ENCODE results near the gene TNFAIP3.
A peak's percentile ranks its signal among the peaks of the same experiment; 100 is the strongest.
"Not testable (repeated sequence)": the region's sequence is repeated elsewhere in the genome, so short reads cannot be mapped to it uniquely, and the experiment has no call there.

The TNFAIP3 gene

DNA sequence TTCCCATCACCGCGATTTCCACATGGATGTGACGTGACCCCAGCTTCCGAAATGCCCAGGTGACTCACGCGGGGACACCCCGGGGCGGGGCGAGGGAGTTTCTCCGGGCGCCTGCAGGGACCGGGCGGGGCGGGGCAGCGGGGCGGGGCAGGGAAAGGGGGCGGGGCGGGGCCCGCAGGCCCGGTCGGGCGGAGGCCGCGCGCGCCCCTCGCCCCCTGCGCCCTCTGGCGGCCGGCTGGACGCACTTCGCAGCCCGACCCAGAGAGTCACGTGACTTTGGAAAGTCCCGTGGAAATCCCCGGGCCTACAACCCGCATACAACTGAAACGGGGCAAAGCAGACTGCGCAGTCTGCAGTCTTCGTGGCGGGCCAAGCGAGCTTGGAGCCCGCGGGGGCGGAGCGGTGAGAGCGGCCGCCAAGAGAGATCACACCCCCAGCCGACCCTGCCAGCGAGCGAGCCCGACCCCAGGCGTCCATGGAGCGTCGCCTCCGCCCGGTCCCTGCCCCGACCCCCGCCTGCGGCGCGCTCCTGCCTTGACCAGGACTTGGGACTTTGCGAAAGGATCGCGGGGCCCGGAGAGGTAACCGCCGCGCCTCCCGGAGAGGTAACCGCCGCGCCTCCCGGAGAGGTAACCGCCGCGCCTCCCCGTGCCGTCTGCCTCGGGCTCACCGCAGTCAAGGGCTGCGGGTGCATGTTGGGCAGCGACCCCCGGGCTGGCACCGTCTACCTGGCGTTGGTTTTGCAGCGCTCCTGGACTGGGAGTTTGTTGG, at the start of gene TNFAIP3:
Gene TNFAIP3, plus strand, starts transcription at position 346 of the 771 bp plus-strand sequence. CDS start 3,969 bp downstream, outside the sequence.
- peak; percentile 58 for DNase-seq

DNA sequence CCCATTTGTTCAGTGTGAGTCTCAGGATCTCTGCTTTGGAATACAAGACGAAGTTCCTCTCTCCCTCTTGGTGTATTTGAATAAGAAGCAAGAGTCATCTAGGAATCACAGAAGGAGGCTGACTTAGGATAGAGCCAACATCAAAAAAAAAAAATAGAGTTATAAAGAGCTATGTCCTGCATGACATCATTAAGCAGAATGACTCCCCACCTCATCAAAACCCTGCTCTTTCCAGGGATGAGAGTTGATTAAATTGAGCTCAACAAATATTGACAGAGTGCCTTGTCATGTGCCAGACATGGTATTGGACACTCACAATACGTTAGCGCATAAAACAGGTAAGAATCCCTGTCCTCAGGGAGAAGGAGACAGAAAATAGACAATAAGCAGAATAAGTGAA, 48.6 kb upstream of the TNFAIP3 start:
- no peak for DNase-seq

DNA sequence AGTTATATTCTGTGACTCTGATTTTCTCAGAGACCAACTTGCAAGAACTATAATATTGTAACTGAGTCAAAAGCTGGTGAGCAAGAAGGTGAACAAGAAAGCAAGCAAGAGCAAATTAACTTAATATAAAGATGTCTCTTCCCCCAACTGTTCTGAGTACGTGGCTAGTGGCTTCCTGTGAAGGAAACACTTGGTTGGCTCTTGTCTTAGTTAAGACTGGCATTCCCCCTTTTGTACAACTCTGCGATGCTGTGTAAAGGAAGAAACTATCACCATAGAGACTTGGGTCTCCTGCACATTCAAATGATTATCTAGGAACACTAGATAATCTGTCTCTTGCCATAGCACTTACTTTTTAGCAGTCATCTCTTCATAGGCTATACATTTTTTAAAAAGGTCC, 47.3 kb upstream of the TNFAIP3 start:
- no peak for DNase-seq

- DNase-seq, result no peak
Measured at GRCh38 chr6:137820425-137820824, 46.6 kb upstream of the TNFAIP3 start.

DNA sequence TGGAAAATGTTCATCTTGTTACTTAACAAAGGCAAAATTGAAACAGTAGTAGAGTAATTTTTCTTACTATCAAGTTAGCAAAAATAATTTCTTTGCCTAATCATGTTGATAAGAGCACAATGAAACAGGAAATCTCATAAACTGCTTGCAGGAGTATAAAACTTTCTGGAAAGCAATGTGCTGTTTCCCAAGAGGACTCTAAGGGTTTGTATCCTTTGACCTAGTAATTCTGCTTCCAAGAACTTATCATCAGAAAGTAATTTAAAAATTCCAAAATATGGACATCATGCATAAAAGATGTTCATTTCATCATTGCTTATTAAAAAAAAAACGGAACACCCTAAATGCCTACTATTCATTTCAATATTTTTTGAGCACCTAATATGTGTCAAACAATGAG, 46.1 kb upstream of the TNFAIP3 start:
- DNase-seq, result no peak

DNA sequence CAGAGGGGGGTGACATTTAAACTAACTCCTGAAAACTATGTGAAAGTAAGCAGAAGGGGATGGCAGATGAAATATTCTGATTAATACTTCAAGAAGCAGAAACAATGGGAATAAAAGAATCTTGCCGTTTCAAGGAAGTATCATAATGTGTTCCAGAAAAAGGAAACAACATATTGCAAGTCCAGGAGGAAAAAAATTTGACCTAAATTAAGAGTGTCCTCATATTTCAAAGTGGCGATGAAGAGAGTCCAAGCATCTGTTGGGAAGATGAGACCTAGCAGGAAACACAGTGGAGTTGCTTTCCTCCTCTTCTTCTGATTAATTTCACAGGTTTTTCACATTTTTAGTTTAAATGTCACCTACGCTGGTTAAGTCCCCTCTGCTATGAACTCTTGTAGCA, 45.6 kb upstream of the TNFAIP3 start:
- DNase-seq, result no peak

DNA sequence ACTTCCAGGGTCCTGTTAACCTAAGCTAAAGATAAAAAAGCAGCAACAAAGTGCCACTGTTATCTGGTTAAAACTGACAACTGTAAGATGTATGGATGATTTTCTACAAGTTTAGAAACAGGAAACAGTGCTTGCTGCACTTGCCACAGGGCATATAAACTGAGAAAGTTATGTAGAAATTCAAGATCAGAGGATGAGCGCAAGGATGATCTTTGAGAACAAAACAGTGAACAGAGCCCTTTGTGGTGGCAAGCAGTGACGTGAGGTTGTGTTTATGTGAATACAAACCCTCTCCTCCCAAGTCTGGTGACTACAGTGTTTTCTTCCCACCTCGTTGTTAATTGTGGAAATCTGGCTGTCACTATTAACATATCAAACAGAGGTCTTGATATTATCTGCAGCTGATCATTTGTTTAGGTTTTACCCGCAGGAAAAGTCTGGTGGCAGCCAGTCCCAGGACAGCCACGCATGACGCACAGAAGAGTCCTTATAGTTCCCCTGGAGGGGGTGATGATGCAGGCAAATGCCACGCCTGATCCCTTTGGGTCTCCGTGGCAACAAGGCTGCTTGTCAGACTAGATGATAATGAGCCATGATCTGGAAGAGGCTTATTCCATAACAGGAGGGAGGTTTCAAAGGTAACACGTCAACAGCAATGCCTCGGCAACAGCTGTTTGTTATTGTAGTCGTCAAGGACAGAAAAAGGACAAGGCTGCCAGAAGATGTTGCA, 43.1 kb upstream of the TNFAIP3 start:
- DNase-seq, result peak; percentile 83

- no peak for DNase-seq
Measured at GRCh38 chr6:137824556-137824879, 42.5 kb upstream of the TNFAIP3 start.

DNA sequence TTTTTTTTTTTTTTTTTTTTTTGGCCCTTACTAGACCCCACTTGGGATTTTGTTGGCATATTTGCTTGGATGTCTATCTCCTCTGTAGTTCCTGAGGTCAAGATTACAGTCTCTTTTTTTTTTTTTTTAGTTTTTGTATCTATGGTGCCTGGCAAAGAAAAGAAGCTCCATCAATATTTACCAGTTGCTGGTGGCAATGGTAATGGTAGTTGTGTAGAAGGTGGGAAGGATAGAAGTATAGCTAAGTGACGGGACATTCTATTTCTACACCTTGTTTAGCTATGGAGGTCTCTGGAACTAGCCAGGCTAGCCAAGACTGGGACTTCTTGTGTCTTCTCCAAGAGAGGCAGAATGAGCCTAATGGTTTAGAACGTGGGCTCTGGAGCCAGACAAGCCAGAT, 42.2 kb upstream of the TNFAIP3 start:
- DNase-seq, result no peak

DNA sequence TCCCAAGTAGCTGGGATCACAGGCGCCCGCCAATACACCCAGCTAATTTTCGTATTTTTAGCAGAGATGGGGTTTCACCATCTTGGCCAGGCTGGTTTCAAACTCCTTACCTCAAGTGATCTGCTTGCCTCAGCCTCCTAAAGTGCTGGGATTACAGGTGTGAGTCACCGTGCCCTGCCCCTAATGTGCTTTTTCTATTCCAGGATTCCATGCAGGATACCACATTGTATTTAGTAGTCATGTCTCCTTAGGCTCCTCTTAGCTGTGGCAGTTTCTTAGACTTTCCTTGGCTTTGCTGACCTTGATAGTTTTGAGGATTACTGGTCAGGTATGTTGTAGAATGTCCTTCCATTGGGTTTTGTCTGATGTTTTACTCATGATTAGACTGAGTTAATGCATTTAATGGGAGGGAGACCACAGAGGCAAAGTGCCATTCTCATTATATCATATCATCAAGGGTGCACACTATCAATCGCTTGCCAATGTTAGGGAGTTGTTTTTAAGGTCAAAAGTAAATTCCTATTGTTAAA, 39.6 kb upstream of the TNFAIP3 start:
- no peak for DNase-seq

DNA sequence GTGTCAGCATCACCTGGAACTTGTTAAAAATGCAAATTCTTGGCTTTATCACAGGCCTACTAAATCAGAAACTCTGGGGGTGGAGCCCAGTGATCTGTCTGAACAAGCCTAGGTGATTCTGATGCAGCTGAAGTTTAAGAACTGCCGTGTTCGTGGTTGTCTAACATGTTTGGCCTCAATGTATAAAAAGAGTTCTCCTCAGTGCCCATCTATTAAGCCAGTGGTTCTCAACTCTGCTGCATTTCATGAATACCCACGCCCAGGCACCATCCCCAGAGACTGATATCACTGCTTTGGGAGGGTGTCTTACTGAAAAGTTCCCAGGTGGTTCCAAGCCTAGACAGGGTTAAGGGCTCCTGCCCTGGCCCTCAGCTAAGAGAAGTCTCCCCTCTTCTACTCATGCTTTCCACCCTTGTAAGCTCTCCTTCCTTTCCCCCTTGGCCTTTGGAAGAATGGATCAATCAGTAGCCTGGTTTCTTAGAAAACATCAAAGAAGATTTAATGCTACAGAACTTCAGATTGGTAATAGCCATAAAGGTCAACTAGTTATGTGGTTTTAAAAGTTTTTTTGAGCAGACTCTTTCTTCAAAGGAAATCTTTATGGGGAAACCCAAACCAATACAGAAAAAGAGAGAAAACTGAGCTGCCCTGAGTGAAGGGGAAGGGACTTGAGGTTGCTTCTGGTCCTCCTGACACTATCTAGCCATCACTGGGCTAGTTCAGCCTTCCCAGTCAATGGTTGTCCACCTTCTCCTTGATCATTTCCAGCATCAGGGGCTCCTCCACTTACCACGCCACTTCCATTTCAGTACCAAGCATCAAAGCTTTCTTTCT, 38.9 kb upstream of the TNFAIP3 start:
- no peak for DNase-seq

GRCh38 chr6:137829641-137830083, 37.4 kb upstream of the TNFAIP3 start:
- no peak for DNase-seq

GRCh38 chr6:137830511-137830911, 36.5 kb upstream of the TNFAIP3 start:
- no peak for DNase-seq

GRCh38 chr6:137832110-137832509, 34.9 kb upstream of the TNFAIP3 start:
- DNase-seq, result no peak

GRCh38 chr6:137834508-137834907, 32.6 kb upstream of the TNFAIP3 start:
- no peak for DNase-seq

DNA sequence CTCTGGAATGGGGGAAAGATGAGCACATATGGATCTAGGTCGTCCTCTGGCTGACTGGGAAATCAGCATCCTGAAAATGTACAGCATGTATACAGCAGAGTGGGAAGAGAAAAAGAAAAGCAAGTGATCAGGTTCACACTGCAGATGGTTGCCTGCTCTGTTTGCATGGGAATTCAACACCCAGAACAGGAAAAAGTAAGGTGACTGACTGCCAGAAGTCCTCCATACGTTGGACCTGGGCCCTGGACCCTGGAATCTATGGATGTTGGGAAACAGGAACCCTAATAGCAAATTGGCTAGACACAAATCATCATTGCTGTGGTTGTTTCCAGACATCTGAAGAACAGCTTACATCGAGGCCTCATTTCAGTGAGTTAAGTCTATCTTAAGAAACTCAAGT, 30.3 kb upstream of the TNFAIP3 start:
- no peak for DNase-seq

- peak; percentile 87 for DNase-seq
Measured at GRCh38 chr6:137838090-137838489, 29.0 kb upstream of the TNFAIP3 start.

GRCh38 chr6:137838597-137838996, 28.5 kb upstream of the TNFAIP3 start:
- not testable (repeated sequence) for DNase-seq

DNA sequence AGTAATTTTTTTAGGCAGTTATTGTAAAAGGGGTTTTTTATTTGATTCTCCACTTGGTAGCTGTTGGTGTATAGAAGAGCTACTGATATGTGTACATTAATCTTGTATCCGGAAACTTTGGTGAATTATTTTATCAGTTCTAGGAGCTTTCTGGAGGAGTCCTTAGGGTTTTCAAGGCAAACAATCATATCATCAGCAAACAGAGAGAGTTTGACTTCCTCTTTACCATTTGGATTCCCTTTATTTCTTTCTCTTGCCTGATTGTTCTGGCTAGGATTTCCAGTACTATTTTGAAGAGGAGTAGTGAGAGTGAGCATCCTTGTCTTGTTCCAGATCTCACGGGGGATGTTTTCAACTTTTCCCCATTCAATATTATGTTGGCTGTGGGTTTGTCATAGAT, 28.0 kb upstream of the TNFAIP3 start:
- DNase-seq, result no peak

GRCh38 chr6:137840252-137840651, 26.8 kb upstream of the TNFAIP3 start:
- no peak for DNase-seq

DNA sequence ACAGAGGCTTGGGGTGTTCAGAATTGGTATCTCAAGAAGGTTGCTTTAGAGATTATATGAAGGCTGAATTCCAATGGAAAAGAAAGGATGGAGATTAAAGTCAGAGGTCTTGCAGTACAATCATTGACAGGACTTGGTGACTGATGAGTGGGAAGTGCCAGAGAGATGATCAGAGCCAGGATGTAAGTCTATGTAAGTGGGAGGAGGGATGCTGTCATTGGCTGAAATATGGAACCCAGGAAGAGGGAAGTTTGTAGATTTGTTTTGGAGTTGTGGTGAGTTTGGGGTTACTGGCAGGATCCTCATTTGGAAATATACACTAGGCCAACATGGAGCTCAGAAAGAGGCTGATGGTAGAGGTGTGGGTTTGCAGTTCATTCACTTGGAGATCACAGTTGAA, 23.8 kb upstream of the TNFAIP3 start:
- no peak for DNase-seq

- not testable (repeated sequence) for DNase-seq
Measured at GRCh38 chr6:137844327-137844726, 22.7 kb upstream of the TNFAIP3 start.

DNA sequence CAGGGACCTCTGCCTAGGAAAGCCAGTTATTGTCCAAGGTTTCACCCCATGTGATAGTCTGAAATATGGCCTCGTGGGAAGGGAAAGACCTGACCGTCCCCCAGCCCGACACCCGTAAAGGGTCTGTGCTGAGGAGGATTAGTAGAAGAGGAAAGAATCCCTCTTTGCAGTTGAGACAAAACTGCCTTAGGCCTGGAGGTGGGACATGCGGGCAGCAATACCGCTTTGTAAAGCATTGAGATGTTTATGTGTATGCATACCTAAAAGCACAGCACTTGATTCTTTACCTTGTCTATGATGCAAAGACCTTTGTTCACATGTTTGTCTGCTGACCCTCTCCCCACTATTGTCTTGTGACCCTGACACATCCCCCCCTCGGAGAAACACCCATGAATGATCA, 22.3 kb upstream of the TNFAIP3 start:
- DNase-seq, result not testable (repeated sequence)

Data from NCI-H748 treated with DMSO at 0.1 percent for 48 hours (cell line).